ENCODE results near the gene SKIDA1.

Gene SKIDA1

GRCh38 chr10:21515361-21516241 lies 9.9 kb downstream of the SKIDA1 start:
- no peak for DNase-seq

- no peak for DNase-seq
Observed at GRCh38 chr10:21514818-21515351, 10.6 kb downstream of the SKIDA1 start.

GRCh38 chr10:21514129-21514817 lies 11.2 kb downstream of the SKIDA1 start:
- DNase-seq, result no peak

- DNase-seq, result no peak
Observed at GRCh38 chr10:21513405-21513788, 12.1 kb downstream of the SKIDA1 start.

GRCh38 chr10:21512573-21513404 lies 12.7 kb downstream of the SKIDA1 start:
- no peak for DNase-seq

GRCh38 chr10:21511946-21512572 lies 13.4 kb downstream of the SKIDA1 start:
- DNase-seq, result no peak

GRCh38 chr10:21511095-21511570 lies 14.3 kb downstream of the SKIDA1 start:
- no peak for DNase-seq

- DNase-seq, result no peak
Observed at GRCh38 chr10:21510241-21511094, 15.0 kb downstream of the SKIDA1 start.

GRCh38 chr10:21509341-21510240 lies 15.9 kb downstream of the SKIDA1 start:
- DNase-seq, result no peak

- no peak for DNase-seq
Observed at GRCh38 chr10:21508706-21509331, 16.7 kb downstream of the SKIDA1 start.

GRCh38 chr10:21507150-21507549 lies 18.3 kb downstream of the SKIDA1 start:
- no peak for DNase-seq

- DNase-seq, result no peak
Observed at GRCh38 chr10:21506351-21506750, 19.1 kb downstream of the SKIDA1 start.

- no peak for DNase-seq
Observed at GRCh38 chr10:21505711-21506278, 19.7 kb downstream of the SKIDA1 start.

- no peak for DNase-seq
Observed at GRCh38 chr10:21503542-21503941, 21.9 kb downstream of the SKIDA1 start.

- DNase-seq, result no peak
Observed at GRCh38 chr10:21502348-21502740, 23.1 kb downstream of the SKIDA1 start.

GRCh38 chr10:21501731-21502347 lies 23.6 kb downstream of the SKIDA1 start:
- DNase-seq, result no peak

- no peak for DNase-seq
Observed at GRCh38 chr10:21501091-21501490, 24.4 kb downstream of the SKIDA1 start.

- DNase-seq, result no peak
Observed at GRCh38 chr10:21500578-21500910, 24.9 kb downstream of the SKIDA1 start.
